Activated naive CD4-positive, alpha-beta T cell treated with anti-CD3 and anti-CD28 coated beads, Interleukin-2, amount 50 U/mL, for 72 hours (primary cell): Measurements from ENCODE around the gene EMC9. TPM values are rescaled to one million over a fixed set of nuclear protein-coding genes. Genes with fewer than 3 reads are reported as not detected.

ENCODE experiments used
- ATAC-seq, 2 donors: fragments of 150-1000 bp; cut with Tn5 transposase; 2 replicates each; pipeline ENCODE4 v1.10.0; 2021; ENCODE audit warnings: mild to moderate bottlenecking in 2 of 2, moderate library complexity in 2 of 2
- DNase-seq, 2 donors: peaks; one replicate each; pipeline ENCODE4 v3.0.0; 2021 to 2022; ENCODE audit warnings: low spot score in 2 of 2
- H3K27ac Mint-ChIP-seq, 2 donors: one replicate each; pipeline ENCODE4 v1.8.0; 2022; ENCODE audit warnings: mild to moderate bottlenecking in 2 of 2, mixed read lengths in 2 of 2
- H3K36me3 Mint-ChIP-seq, 2 donors: one replicate each; pipeline ENCODE4 v1.8.0; 2022; ENCODE audit warnings: mixed read lengths in 2 of 2
- H3K9me3 Mint-ChIP-seq, 2 donors: one replicate each; pipeline ENCODE4 v1.8.0; 2022; ENCODE audit warnings: mixed read lengths in 2 of 2
- total RNA-seq, 2 donors: library from RNA; stranded (reverse); gene quantifications; one replicate each; pipeline ENCODE4 v1.2.3, GENCODE V29; 2022

EMC9 gene
- total RNA-seq, 2 donors from 2014 or later = 36.8 to 64.2 TPM

GRCh38 chr14:24129410-24129998 is 11.9 kb downstream of the EMC9 start:
- H3K9me3 Mint-ChIP-seq = no peaks in the 10 kb centered on the region
- no peak for DNase-seq
- ATAC-seq = no peak

GRCh38 chr14:24127673-24128072 is 13.7 kb downstream of the EMC9 start:
- Mint-ChIP-seq H3K36me3 (no peaks in the 10 kb centered on the region), H3K9me3 (no peaks in the 10 kb centered on the region), H3K27ac (no peak overlapping the region)
- no peak for ATAC-seq
- no peak for DNase-seq

More at GRCh38 chr14:24129410-24129998, 11.9 kb downstream of the EMC9 start:
- H3K27ac Mint-ChIP-seq = no peak overlapping the region
- no peaks in the 10 kb centered on the region for H3K36me3 Mint-ChIP-seq

GRCh38 chr14:24126939-24127338 is 14.5 kb downstream of the EMC9 start:
- ATAC-seq (no peak), DNase-seq (no peak)
- Mint-ChIP-seq H3K9me3 (no peaks in the 10 kb centered on the region), H3K27ac (no peak overlapping the region), H3K36me3 (no peaks in the 10 kb centered on the region)

- DNase-seq (no peak), ATAC-seq (peak in 1 of 2 donors; percentile 36)
- Mint-ChIP-seq H3K36me3 (peaks cover 6 to 10% of the 10 kb centered on the region in 2 donors), H3K27ac (peak overlapping the region in 1 of 2 donors; percentile 50), H3K9me3 (no peaks in the 10 kb centered on the region)
These were observed 17.7 kb downstream of the EMC9 start for GRCh38 chr14:24123424-24124417.

DNA sequence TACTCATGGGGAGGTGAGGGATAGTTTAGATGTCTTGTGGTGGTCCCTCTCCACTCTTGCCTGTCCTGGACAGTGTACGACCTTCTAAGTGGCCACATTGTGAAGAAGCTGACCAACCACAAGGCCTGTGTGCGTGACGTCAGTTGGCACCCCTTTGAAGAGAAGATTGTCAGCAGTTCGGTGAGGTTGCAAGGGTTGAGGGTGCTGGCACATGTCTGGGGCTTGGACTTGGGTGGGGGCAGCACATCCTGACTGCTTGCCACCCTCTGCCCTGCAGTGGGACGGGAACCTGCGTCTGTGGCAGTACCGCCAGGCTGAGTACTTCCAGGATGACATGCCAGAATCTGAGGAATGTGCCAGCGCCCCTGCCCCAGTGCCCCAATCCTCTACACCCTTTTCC is 18.5 kb downstream of the EMC9 start:
- H3K27ac Mint-ChIP-seq = peak overlapping the region in 1 of 2 donors; percentile 73
- DNase-seq (no peak), ATAC-seq (peak in 1 of 2 donors; percentile 16)
- H3K9me3 Mint-ChIP-seq = no peaks in the 10 kb centered on the region
- H3K36me3 Mint-ChIP-seq = peaks cover 11 to 18% of the 10 kb centered on the region in 2 donors

- Mint-ChIP-seq H3K36me3 (peaks cover 11 to 23% of the 10 kb centered on the region in 2 donors), H3K27ac (no peak overlapping the region), H3K9me3 (no peaks in the 10 kb centered on the region)
- DNase-seq (no peak), ATAC-seq (no peak)
These were observed 19.0 kb downstream of the EMC9 start for GRCh38 chr14:24122416-24122815.

DNA sequence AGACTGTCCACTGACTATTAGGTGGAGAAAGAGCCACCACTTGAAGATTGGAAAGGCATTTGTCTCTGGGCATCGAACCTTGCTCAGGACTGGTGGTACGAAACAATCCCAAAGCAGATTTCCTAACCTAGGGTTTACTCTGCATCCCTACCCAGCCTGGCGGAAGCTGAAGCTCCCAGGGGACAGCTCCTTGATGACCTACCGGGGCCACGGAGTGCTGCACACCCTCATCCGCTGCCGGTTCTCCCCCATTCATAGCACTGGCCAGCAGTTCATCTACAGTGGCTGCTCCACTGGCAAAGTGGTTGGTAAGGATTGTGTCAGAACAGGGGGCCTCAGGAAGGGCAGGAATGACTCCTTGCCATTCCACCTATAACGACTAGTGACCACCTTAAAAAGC is 20.2 kb downstream of the EMC9 start:
- H3K9me3 Mint-ChIP-seq = no peaks in the 10 kb centered on the region

GRCh38 chr14:24119691-24120090 is 21.7 kb downstream of the EMC9 start:
- Mint-ChIP-seq H3K27ac (peak overlapping the region in 1 of 2 donors; percentile 34), H3K36me3 (peaks cover 27 to 48% of the 10 kb centered on the region in 2 donors)

More for the DNA sequence above, 20.2 kb downstream of the EMC9 start:
- ATAC-seq = no peak
- H3K27ac Mint-ChIP-seq = no peak overlapping the region
- no peak for DNase-seq
- peaks cover 19 to 35% of the 10 kb centered on the region in 2 donors for H3K36me3 Mint-ChIP-seq

GRCh38 chr14:24117179-24117578 is 24.2 kb downstream of the EMC9 start:
- Mint-ChIP-seq H3K27ac (no peak overlapping the region), H3K9me3 (no peaks in the 10 kb centered on the region), H3K36me3 (peaks cover 27 to 48% of the 10 kb centered on the region in 2 donors)
- no peak for ATAC-seq
- DNase-seq = no peak

More at GRCh38 chr14:24119691-24120090, 21.7 kb downstream of the EMC9 start:
- ATAC-seq (no peak), DNase-seq (no peak)
- no peaks in the 10 kb centered on the region for H3K9me3 Mint-ChIP-seq

GRCh38 chr14:24116128-24116814 is 25.1 kb downstream of the EMC9 start:
- peaks cover 27 to 43% of the 10 kb centered on the region in 2 donors for H3K36me3 Mint-ChIP-seq
- no peak for ATAC-seq

DNA sequence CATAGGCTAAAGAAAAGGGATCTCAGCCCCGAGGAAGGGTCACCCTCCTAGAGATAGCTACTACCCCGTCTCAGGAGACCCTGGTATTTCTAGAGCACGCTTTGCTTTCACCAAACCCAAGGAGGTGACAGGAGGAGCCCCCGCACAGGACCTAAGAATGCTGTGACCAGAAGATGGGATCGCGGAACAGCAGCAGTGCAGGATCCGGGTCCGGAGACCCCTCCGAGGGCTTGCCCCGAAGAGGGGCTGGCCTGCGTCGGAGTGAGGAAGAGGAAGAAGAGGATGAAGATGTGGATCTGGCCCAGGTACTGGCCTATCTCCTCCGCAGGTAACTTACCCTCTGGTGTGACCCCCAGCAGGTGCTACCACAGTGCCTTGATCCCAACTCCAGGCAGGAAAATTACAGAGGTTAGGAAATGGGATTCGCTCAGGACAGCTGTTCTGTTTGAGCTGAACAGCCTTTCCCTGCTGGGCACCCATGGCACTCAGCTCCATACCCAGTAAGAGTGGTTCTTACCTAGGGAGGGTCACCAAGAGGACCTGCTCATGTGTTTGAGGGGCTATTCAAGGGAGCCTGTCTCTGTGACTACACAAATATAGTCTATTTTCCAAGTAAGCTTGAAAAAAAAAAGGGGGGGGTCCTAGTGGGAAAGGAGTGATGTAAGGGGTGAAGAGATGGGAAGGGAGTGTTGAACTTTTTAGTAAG is 25.8 kb downstream of the EMC9 start:
- peak overlapping the region; percentile 99 for H3K27ac Mint-ChIP-seq
- no peak for ATAC-seq
- no peak for DNase-seq
- peaks cover 27 to 43% of the 10 kb centered on the region in 2 donors for H3K36me3 Mint-ChIP-seq
- H3K9me3 Mint-ChIP-seq = no peaks in the 10 kb centered on the region

More at GRCh38 chr14:24116128-24116814, 25.1 kb downstream of the EMC9 start:
- peak overlapping the region; percentile 87 to 99 for H3K27ac Mint-ChIP-seq
- no peak for DNase-seq
- H3K9me3 Mint-ChIP-seq = no peaks in the 10 kb centered on the region

GRCh38 chr14:24114532-24115421 is 26.6 kb downstream of the EMC9 start, which contains the start of the genes DCAF11 and NRL:
TSS of gene DCAF11 (plus strand) at chr14:24114777. CDS start at chr14:24115595, 818 bp downstream.
TSS of gene NRL (minus strand) at chr14:24114949. CDS start at chr14:24082848, 32,101 bp downstream.
- Mint-ChIP-seq H3K9me3 (no peaks in the 10 kb centered on the region), H3K36me3 (peaks cover 27 to 43% of the 10 kb centered on the region in 2 donors), H3K27ac (peak within 1 kb of the TSS; percentile 99)
- DNase-seq = peak; percentile 96 to 99
- ATAC-seq = peak; percentile 89 to 91

GRCh38 chr14:24113801-24114531 is 27.4 kb downstream of the EMC9 start:
- DNase-seq = peak; percentile 76 to 90
- Mint-ChIP-seq H3K9me3 (no peaks in the 10 kb centered on the region), H3K27ac (peak overlapping the region; percentile 99), H3K36me3 (peaks cover 23 to 40% of the 10 kb centered on the region in 2 donors)
- ATAC-seq = peak; percentile 44 to 58

- DNase-seq (no peak), ATAC-seq (no peak)
- no peaks in the 10 kb centered on the region for H3K9me3 Mint-ChIP-seq
- peaks cover 18 to 34% of the 10 kb centered on the region in 2 donors for H3K36me3 Mint-ChIP-seq
- H3K27ac Mint-ChIP-seq = peak overlapping the region; percentile 99
These were observed 28.0 kb downstream of the EMC9 start for GRCh38 chr14:24113379-24113800.
